Rectal smooth muscle tissue (tissue), 1 donor: ENCODE results near the gene SFXN3.

Experiments
- H3K27ac ChIP-seq: one replicate; pipeline ENCODE4 v1.7.0; 2013; ENCODE audit warnings: low read depth, low read length, inconsistent platforms
- H3K27me3 ChIP-seq: one replicate; pipeline ENCODE4 v1.7.0; 2013; ENCODE audit warnings: low read length; ENCODE audit not compliant: control insufficient read depth, insufficient read depth
- H3K36me3 ChIP-seq: one replicate; pipeline ENCODE4 v1.7.0; 2013; ENCODE audit warnings: low read length; ENCODE audit not compliant: control insufficient read depth, insufficient read depth
- H3K4me1 ChIP-seq: one replicate; pipeline ENCODE4 v1.7.0; 2013; ENCODE audit warnings: low read length; ENCODE audit not compliant: control insufficient read depth, insufficient read depth
- H3K4me3 ChIP-seq: one replicate; pipeline ENCODE4 v1.7.0; 2013; ENCODE audit warnings: low read length
- H3K9ac ChIP-seq: one replicate; pipeline ENCODE4 v1.7.0; 2013; ENCODE audit warnings: low read length

SFXN3 gene

GRCh38 chr10:101089520-101090299 lies 58.7 kb downstream of the SFXN3 start:
- H3K9ac ChIP-seq, result no peak overlapping the region
- no peaks in the 10 kb centered on the region for H3K4me1 ChIP-seq
- H3K27me3 ChIP-seq, result peaks cover 22% of the 10 kb centered on the region
- H3K27ac ChIP-seq, result no peak overlapping the region
- H3K36me3 ChIP-seq, result no peaks in the 10 kb centered on the region
- H3K4me3 ChIP-seq, result no peak overlapping the region

- Histone ChIP-seq H3K27ac (no peak overlapping the region), H3K27me3 (peaks cover 20% of the 10 kb centered on the region), H3K36me3 (no peaks in the 10 kb centered on the region), H3K9ac (no peak overlapping the region), H3K4me1 (no peaks in the 10 kb centered on the region), H3K4me3 (no peak overlapping the region)
Measured at GRCh38 chr10:101090597-101090996, 59.6 kb downstream of the SFXN3 start.
